Natural killer cell (primary cell): Measurements from ENCODE around the gene PGLYRP4. TPM values are rescaled to one million over a fixed set of nuclear protein-coding genes. Genes with fewer than 3 reads are reported as not detected.

Experiments
- ATAC-seq, 3 donors: fragments of 150-1000 bp in 2 of 3; fragments of 200-7000 bp in 1 of 3; cut with Tn5 transposase; 1 replicate in 1 of 3; 2 replicates in 2 of 3; pipeline ENCODE4 v1.10.0; 2021; ENCODE audit warnings: mild to moderate bottlenecking in 2 of 3, moderate library complexity in 2 of 3
- DNase-seq, 2 donors: peaks; one replicate each; pipeline versions ENCODE4 v3.0.0 to v3.0.0-alpha.2; 2013 to 2021; ENCODE audit warnings: mixed read lengths in 1 of 2
- H3K27ac ChIP-seq: one replicate; pipeline ENCODE4 v1.5.1; 2013; ENCODE audit warnings: mild to moderate bottlenecking, low read length
- H3K27me3 ChIP-seq: one replicate; pipeline ENCODE4 v1.6.1; 2013; ENCODE audit warnings: low read length; ENCODE audit not compliant: control insufficient read depth, insufficient read depth
- H3K36me3 ChIP-seq: one replicate; pipeline ENCODE4 v1.6.1; 2013; ENCODE audit warnings: low read length; ENCODE audit not compliant: control insufficient read depth, insufficient read depth
- H3K4me1 ChIP-seq: one replicate; pipeline ENCODE4 v1.6.1; 2013; ENCODE audit warnings: low read length; ENCODE audit not compliant: control insufficient read depth, insufficient read depth
- H3K4me3 ChIP-seq: one replicate; pipeline ENCODE4 v1.5.1; 2013; ENCODE audit warnings: low read length
- H3K9me3 ChIP-seq: one replicate; pipeline ENCODE4 v1.6.1; 2013; ENCODE audit warnings: low read length; ENCODE audit not compliant: control insufficient read depth, insufficient read depth
- H3K27ac Mint-ChIP-seq, 2 donors: one replicate each; pipeline ENCODE4 v1.8.0; 2022; ENCODE audit warnings: mild to moderate bottlenecking in 2 of 2, mixed read lengths in 2 of 2, moderate library complexity in 1 of 2
- H3K27me3 Mint-ChIP-seq, 2 donors: one replicate each; pipeline ENCODE4 v1.8.0; 2022; ENCODE audit warnings: low read depth in 2 of 2, mixed read lengths in 2 of 2
- H3K36me3 Mint-ChIP-seq: one replicate; pipeline ENCODE4 v1.8.0; 2022; ENCODE audit warnings: mixed read lengths
- H3K4me1 Mint-ChIP-seq, 2 donors: one replicate each; pipeline ENCODE4 v1.8.0; 2022; ENCODE audit warnings: mixed read lengths in 2 of 2
- H3K4me3 Mint-ChIP-seq: one replicate; pipeline ENCODE4 v1.8.0; 2022; ENCODE audit warnings: mild to moderate bottlenecking, moderate library complexity, mixed read lengths
- H3K9me3 Mint-ChIP-seq, 2 donors: one replicate each; pipeline ENCODE4 v1.8.0; 2022; ENCODE audit warnings: mixed read lengths in 2 of 2
- CTCF ChIP-seq: fragments of 200-600 bp; IDR thresholded peaks from one replicate; pipeline ENCODE4 v1.8.0; 2022; ENCODE audit warnings: antibody characterized with exemption
- WGBS: methylation state at CpG from one replicate; pipeline ENCODE4 v1.1.7; 2013; ENCODE audit warnings: missing lambda C conversion rate; ENCODE audit not compliant: insufficient coverage; 5-methylcytosine and 5-hydroxymethylcytosine counted together
- intact Hi-C: fragments of 100-400 bp; cut with micrococcal nuclease; formaldehyde crosslinking; loops from one replicate; pipeline ENCODE4 v1.14.2; 2022
- total RNA-seq, 4 donors: library from RNA; stranded (reverse); fragments of 120-200 nt in 1 of 4; gene quantifications; one replicate each; pipeline versions ENCODE4 v1.2.3 to v1.2.4, GENCODE V29; 2013 to 2022

Gene PGLYRP4
- total RNA-seq, 3 donors from 2014 or later (not counting 1 experiment from before 2014, with no cell fraction given): not detected

- Mint-ChIP-seq H3K27me3 (peaks cover 8 to 21% of the 10 kb centered on the region in 2 donors), H3K4me3 (no peak overlapping the region), H3K9me3 (peaks cover 0 to 7% of the 10 kb centered on the region in 2 donors), H3K4me1 (no peaks in the 10 kb centered on the region), H3K27ac (no peak overlapping the region), H3K36me3 (no peaks in the 10 kb centered on the region)
- no peaks in the 10 kb centered on the region for H3K4me1 ChIP-seq
- 94% methylated on average over 10 of the region's 10 CpGs for WGBS
- H3K27ac ChIP-seq: no peak overlapping the region
- intact Hi-C loops: no loop called here
- no peak overlapping the region for H3K4me3 ChIP-seq
- DNase-seq (no peak), ATAC-seq (no peak)
- H3K9me3 ChIP-seq: no peaks in the 10 kb centered on the region
- no peaks in the 10 kb centered on the region for H3K36me3 ChIP-seq
- no peaks in the 10 kb centered on the region for H3K27me3 ChIP-seq
- TF ChIP-seq CTCF: no peak
Observed at GRCh38 chr1:153379591-153379990, 30.9 kb upstream of the PGLYRP4 start.

- H3K27ac ChIP-seq: no peak within 1 kb of the TSS
- Mint-ChIP-seq H3K36me3 (no peaks in the 10 kb centered on the region), H3K27ac (no peak within 1 kb of the TSS), H3K4me3 (no peak within 1 kb of the TSS), H3K27me3 (peaks cover 7 to 19% of the 10 kb centered on the region in 2 donors), H3K4me1 (no peaks in the 10 kb centered on the region), H3K9me3 (no peaks in the 10 kb centered on the region)
- intact Hi-C loops: no loop called here
- no peaks in the 10 kb centered on the region for H3K27me3 ChIP-seq
- WGBS: 81% methylated on average over 1 of the region's 1 CpG
- TF ChIP-seq CTCF: no peak
- no peaks in the 10 kb centered on the region for H3K9me3 ChIP-seq
- no peaks in the 10 kb centered on the region for H3K36me3 ChIP-seq
- DNase-seq: no peak
- no peak within 1 kb of the TSS for H3K4me3 ChIP-seq
- H3K4me1 ChIP-seq: no peaks in the 10 kb centered on the region
- ATAC-seq: peak in 1 of 3 donors; percentile 48
Observed at GRCh38 chr1:153375511-153375910, 26.9 kb upstream of the PGLYRP4 start, which contains the start of gene S100A12. Gene S100A12 (minus strand): TSS chr1:153375621. CDS start chr1:153374592, 1,029 bp downstream.

- intact Hi-C loops: no loop called here
Observed at GRCh38 chr1:153374071-153374470, 25.4 kb upstream of the PGLYRP4 start.

More at GRCh38 chr1:153374071-153374470, 25.4 kb upstream of the PGLYRP4 start:
- peak in 1 of 3 donors; percentile 63 for ATAC-seq
- Histone ChIP-seq H3K4me1 (no peaks in the 10 kb centered on the region), H3K27ac (no peak overlapping the region), H3K27me3 (no peaks in the 10 kb centered on the region), H3K4me3 (no peak overlapping the region), H3K9me3 (no peaks in the 10 kb centered on the region), H3K36me3 (no peaks in the 10 kb centered on the region)
- WGBS: 55% methylated on average over 1 of the region's 2 CpGs
- Mint-ChIP-seq H3K4me3 (no peak overlapping the region), H3K27ac (no peak overlapping the region), H3K36me3 (no peaks in the 10 kb centered on the region), H3K9me3 (no peaks in the 10 kb centered on the region), H3K27me3 (peaks cover 13 to 26% of the 10 kb centered on the region in 2 donors), H3K4me1 (no peaks in the 10 kb centered on the region)
- no peak for DNase-seq
- TF ChIP-seq CTCF: no peak
